Stimulated activated effector memory CD8-positive, alpha-beta T cell treated with anti-CD3 and anti-CD28 coated beads, Interleukin-12 subunit alpha, Interleukin-12 subunit beta, amount 100 ng/mL, for 72 hours (primary cell): Measurements from ENCODE around the gene SNORC.
A peak's percentile ranks its signal among the peaks of the same experiment; 100 is the strongest.
"Not testable (repeated sequence)": the region's sequence is repeated elsewhere in the genome, so short reads cannot be mapped to it uniquely, and the experiment has no call there.

Experiments
- ATAC-seq: fragments of 150-1000 bp; cut with Tn5 transposase; 2 replicates; pipeline ENCODE4 v1.10.0; 2021
- DNase-seq, 2 donors: peaks; one replicate each; pipeline ENCODE4 v3.0.0; 2021 to 2022; ENCODE audit warnings: low spot score in 2 of 2
- H3K27ac Mint-ChIP-seq: one replicate; pipeline ENCODE4 v1.8.0; 2022; ENCODE audit warnings: mild to moderate bottlenecking, mixed read lengths
- H3K36me3 Mint-ChIP-seq: one replicate; pipeline ENCODE4 v1.8.0; 2022; ENCODE audit warnings: mild to moderate bottlenecking, mixed read lengths
- H3K4me1 Mint-ChIP-seq: one replicate; pipeline ENCODE4 v1.8.0; 2022; ENCODE audit warnings: mixed read lengths
- H3K4me3 Mint-ChIP-seq: one replicate; pipeline ENCODE4 v1.8.0; 2022; ENCODE audit warnings: mild to moderate bottlenecking, mixed read lengths
- H3K9me3 Mint-ChIP-seq: one replicate; pipeline ENCODE4 v1.8.0; 2022; ENCODE audit warnings: mixed read lengths

Gene SNORC

GRCh38 chr2:232896111-232896510 is 26.0 kb downstream of the SNORC start:
- Mint-ChIP-seq H3K4me3 (no peak overlapping the region), H3K36me3 (no peaks in the 10 kb centered on the region), H3K9me3 (no peaks in the 10 kb centered on the region), H3K4me1 (peaks cover under 1% of the 10 kb centered on the region), H3K27ac (peak overlapping the region; percentile 26)
- DNase-seq: no peak
- ATAC-seq: no peak

GRCh38 chr2:232896720-232897597 is 26.9 kb downstream of the SNORC start:
- no peaks in the 10 kb centered on the region for H3K9me3 Mint-ChIP-seq
- no peak overlapping the region for H3K27ac Mint-ChIP-seq
- no peak for ATAC-seq
- no peak overlapping the region for H3K4me3 Mint-ChIP-seq
- no peaks in the 10 kb centered on the region for H3K36me3 Mint-ChIP-seq
- H3K4me1 Mint-ChIP-seq: no peaks in the 10 kb centered on the region
- DNase-seq: no peak

- no peak overlapping the region for H3K27ac Mint-ChIP-seq
- no peaks in the 10 kb centered on the region for H3K9me3 Mint-ChIP-seq
- H3K36me3 Mint-ChIP-seq: no peaks in the 10 kb centered on the region
- no peaks in the 10 kb centered on the region for H3K4me1 Mint-ChIP-seq
- no peak overlapping the region for H3K4me3 Mint-ChIP-seq
- DNase-seq: no peak
- ATAC-seq: peak; percentile 59
Observed at GRCh38 chr2:232897598-232898408, 27.7 kb downstream of the SNORC start.

GRCh38 chr2:232898592-232899543 is 28.8 kb downstream of the SNORC start:
- no peak overlapping the region for H3K4me3 Mint-ChIP-seq
- ATAC-seq: no peak
- H3K36me3 Mint-ChIP-seq: no peaks in the 10 kb centered on the region
- no peak for DNase-seq
- H3K9me3 Mint-ChIP-seq: no peaks in the 10 kb centered on the region
- no peak overlapping the region for H3K27ac Mint-ChIP-seq
- no peaks in the 10 kb centered on the region for H3K4me1 Mint-ChIP-seq

GRCh38 chr2:232900811-232901735 is 31.0 kb downstream of the SNORC start:
- ATAC-seq (peak; percentile 3), DNase-seq (no peak)

GRCh38 chr2:232901736-232902578 is 31.9 kb downstream of the SNORC start:
- Mint-ChIP-seq H3K27ac (no peak overlapping the region), H3K36me3 (no peaks in the 10 kb centered on the region), H3K4me1 (no peaks in the 10 kb centered on the region), H3K4me3 (no peak overlapping the region), H3K9me3 (no peaks in the 10 kb centered on the region)
- DNase-seq (no peak), ATAC-seq (peak; percentile 94)

More at GRCh38 chr2:232900811-232901735, 31.0 kb downstream of the SNORC start:
- Mint-ChIP-seq H3K9me3 (no peaks in the 10 kb centered on the region), H3K4me1 (no peaks in the 10 kb centered on the region), H3K36me3 (no peaks in the 10 kb centered on the region), H3K4me3 (no peak overlapping the region), H3K27ac (no peak overlapping the region)

GRCh38 chr2:232903989-232904388 is 33.9 kb downstream of the SNORC start:
- Mint-ChIP-seq H3K27ac (no peak overlapping the region), H3K4me1 (no peaks in the 10 kb centered on the region), H3K9me3 (no peaks in the 10 kb centered on the region), H3K4me3 (no peak overlapping the region), H3K36me3 (no peaks in the 10 kb centered on the region)
- ATAC-seq: no peak
- DNase-seq: no peak

GRCh38 chr2:232906867-232907717 is 37.0 kb downstream of the SNORC start:
- H3K27ac Mint-ChIP-seq, H3K4me3 Mint-ChIP-seq, H3K9me3 Mint-ChIP-seq, H3K36me3 Mint-ChIP-seq, ATAC-seq, H3K4me1 Mint-ChIP-seq, DNase-seq: not testable (repeated sequence)

GRCh38 chr2:232907718-232908085 is 37.6 kb downstream of the SNORC start:
- not testable (repeated sequence) for H3K4me3 Mint-ChIP-seq, DNase-seq, H3K9me3 Mint-ChIP-seq, H3K27ac Mint-ChIP-seq, H3K36me3 Mint-ChIP-seq, ATAC-seq, H3K4me1 Mint-ChIP-seq

GRCh38 chr2:232908695-232909094 is 38.6 kb downstream of the SNORC start:
- H3K4me3 Mint-ChIP-seq: no peak overlapping the region
- no peak for DNase-seq
- ATAC-seq: no peak
- no peaks in the 10 kb centered on the region for H3K4me1 Mint-ChIP-seq
- no peaks in the 10 kb centered on the region for H3K9me3 Mint-ChIP-seq
- H3K36me3 Mint-ChIP-seq: no peaks in the 10 kb centered on the region
- no peak overlapping the region for H3K27ac Mint-ChIP-seq

- no peak for ATAC-seq
- H3K36me3 Mint-ChIP-seq: no peaks in the 10 kb centered on the region
- H3K4me1 Mint-ChIP-seq: no peaks in the 10 kb centered on the region
Observed at GRCh38 chr2:232910376-232910775, 40.3 kb downstream of the SNORC start.

GRCh38 chr2:232911712-232912277 is 41.7 kb downstream of the SNORC start:
- H3K36me3 Mint-ChIP-seq: no peaks in the 10 kb centered on the region
- H3K9me3 Mint-ChIP-seq: no peaks in the 10 kb centered on the region

More at GRCh38 chr2:232910376-232910775, 40.3 kb downstream of the SNORC start:
- Mint-ChIP-seq H3K27ac (no peak overlapping the region), H3K4me3 (no peak overlapping the region), H3K9me3 (no peaks in the 10 kb centered on the region)
- DNase-seq: no peak

More at GRCh38 chr2:232911712-232912277, 41.7 kb downstream of the SNORC start:
- ATAC-seq (no peak), DNase-seq (no peak)
- Mint-ChIP-seq H3K27ac (no peak overlapping the region), H3K4me3 (no peak overlapping the region), H3K4me1 (no peaks in the 10 kb centered on the region)
